Astrocyte (in vitro differentiated cells and primary cell): ENCODE data around the gene AGPS. TPM values are rescaled to one million over a fixed set of nuclear protein-coding genes. Genes with fewer than 3 reads are reported as not detected.

Experiments used
- DNase-seq: peaks from one replicate; pipeline ENCODE4 v3.0.0-alpha.2; 2010; ENCODE audit warnings: low read depth
- FAIRE-seq: peaks from 2 replicates; lab custom pipeline; 2011; peaks lifted over from hg19 to GRCh38; lab: Jason Lieb, UNC
- H2AFZ ChIP-seq: 2 replicates; pipeline ENCODE4 v1.6.0; 2012; ENCODE audit warnings: low read depth, low read length, inconsistent platforms
- H3K27ac ChIP-seq: 2 replicates; pipeline ENCODE4 v1.5.1; 2011; ENCODE audit warnings: low read depth, low read length, inconsistent platforms
- H3K27me3 ChIP-seq: 2 replicates; pipeline ENCODE4 v1.6.0; 2011; ENCODE audit warnings: low read length, inconsistent platforms; ENCODE audit not compliant: insufficient read depth
- H3K36me3 ChIP-seq: 2 replicates; pipeline ENCODE4 v1.5.1; 2011; ENCODE audit warnings: low read length, inconsistent platforms; ENCODE audit not compliant: insufficient read depth
- H3K4me1 ChIP-seq: 2 replicates; pipeline ENCODE4 v1.5.1; 2011; ENCODE audit warnings: low read length, inconsistent platforms; ENCODE audit not compliant: insufficient read depth
- H3K4me2 ChIP-seq: 2 replicates; pipeline ENCODE4 v1.6.0; 2012; ENCODE audit warnings: low read length, inconsistent platforms
- H3K4me3 ChIP-seq: 2 replicates; pipeline ENCODE4 v1.5.1; 2011; ENCODE audit warnings: low read depth, mild to moderate bottlenecking, low read length, inconsistent platforms; ENCODE audit not compliant: insufficient read depth
- H3K79me2 ChIP-seq: 2 replicates; pipeline ENCODE4 v1.6.0; 2012; ENCODE audit warnings: mild to moderate bottlenecking, low read length, inconsistent platforms; ENCODE audit not compliant: insufficient read depth
- H3K9ac ChIP-seq: 2 replicates; pipeline ENCODE4 v1.6.0; 2012; ENCODE audit warnings: mild to moderate bottlenecking, low read length, inconsistent platforms
- H3K9me3 ChIP-seq: 2 replicates; pipeline ENCODE4 v1.5.1; 2012; ENCODE audit warnings: low read depth, mild to moderate bottlenecking, low read length, inconsistent platforms; ENCODE audit not compliant: insufficient read depth
- H4K20me1 ChIP-seq: 2 replicates; pipeline ENCODE4 v1.6.0; 2012; ENCODE audit warnings: low read length, inconsistent platforms; ENCODE audit not compliant: insufficient read depth
- H3K27ac Mint-ChIP-seq: one replicate; pipeline ENCODE4 v1.8.0; 2021; ENCODE audit warnings: mild to moderate bottlenecking, mixed read lengths; ENCODE audit not compliant: unreplicated experiment
- H3K27me3 Mint-ChIP-seq: one replicate; pipeline ENCODE4 v1.8.0; 2021; ENCODE audit warnings: low read depth, mixed read lengths; ENCODE audit not compliant: unreplicated experiment
- H3K36me3 Mint-ChIP-seq: one replicate; pipeline ENCODE4 v1.8.0; 2021; ENCODE audit warnings: low read depth, mixed read lengths; ENCODE audit not compliant: unreplicated experiment
- H3K4me1 Mint-ChIP-seq: one replicate; pipeline ENCODE4 v1.8.0; 2021; ENCODE audit warnings: low read depth, mixed read lengths; ENCODE audit not compliant: unreplicated experiment
- H3K4me3 Mint-ChIP-seq: one replicate; pipeline ENCODE4 v1.8.0; 2021; ENCODE audit warnings: mild to moderate bottlenecking, moderate library complexity, mixed read lengths; ENCODE audit not compliant: unreplicated experiment
- H3K9me3 Mint-ChIP-seq: one replicate; pipeline ENCODE4 v1.8.0; 2021; ENCODE audit warnings: mild to moderate bottlenecking, mixed read lengths; ENCODE audit not compliant: unreplicated experiment
- EZH2 ChIP-seq: IDR thresholded peaks from 2 replicates; pipeline ENCODE4 v1.6.1; 2012; ENCODE audit warnings: mild to moderate bottlenecking, low read length, inconsistent platforms; ENCODE audit not compliant: insufficient read depth
- total RNA-seq: library from RNA; stranded (reverse); gene quantifications from 2 replicates; pipeline ENCODE4 v1.2.1, GENCODE V29; 2021
- TF ChIP-seq, protein P1 (sequence below): IDR thresholded peaks from 2 replicates; pipeline ENCODE4 v1.5.1; 2011; ENCODE audit warnings: low read depth, mild to moderate bottlenecking, inconsistent platforms, low read length, moderate library complexity; ENCODE audit not compliant: insufficient read depth

AGPS gene
- total RNA-seq, 1 donor from 2014 or later: 66.2 TPM

DNA sequence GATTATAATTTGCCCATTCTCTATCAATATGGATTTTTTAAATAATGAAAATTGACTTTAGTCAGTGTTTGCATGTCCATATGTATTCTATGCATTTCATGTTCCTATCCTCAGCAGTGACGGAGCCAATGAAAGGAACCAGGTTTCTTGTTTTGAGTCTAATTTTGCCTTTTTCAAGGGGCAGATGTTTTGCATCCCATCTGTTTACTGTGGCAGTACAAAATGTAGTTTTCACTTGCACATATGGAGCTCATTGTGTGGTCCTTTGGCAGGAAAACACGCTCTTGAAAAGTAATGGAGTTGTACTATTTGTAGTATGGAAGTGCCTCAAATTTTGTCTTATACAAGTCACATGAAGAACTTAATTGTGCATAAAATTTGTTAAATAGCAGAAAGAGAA lies 127.8 kb downstream of the AGPS start:
- Histone ChIP-seq H3K79me2 (no peaks in the 10 kb centered on the region), H3K9me3 (no peaks in the 10 kb centered on the region), H3K27me3 (no peaks in the 10 kb centered on the region), H3K4me2 (no peak overlapping the region), H3K9ac (no peak overlapping the region), H3K36me3 (peaks cover 10% of the 10 kb centered on the region), H3K4me3 (no peak overlapping the region), H3K27ac (no peak overlapping the region), H3K4me1 (no peaks in the 10 kb centered on the region), H4K20me1 (no peaks in the 10 kb centered on the region), H2AFZ (no peak overlapping the region)
- no peak for TF ChIP-seq EZH2
- TF ChIP-seq, protein P1, sequence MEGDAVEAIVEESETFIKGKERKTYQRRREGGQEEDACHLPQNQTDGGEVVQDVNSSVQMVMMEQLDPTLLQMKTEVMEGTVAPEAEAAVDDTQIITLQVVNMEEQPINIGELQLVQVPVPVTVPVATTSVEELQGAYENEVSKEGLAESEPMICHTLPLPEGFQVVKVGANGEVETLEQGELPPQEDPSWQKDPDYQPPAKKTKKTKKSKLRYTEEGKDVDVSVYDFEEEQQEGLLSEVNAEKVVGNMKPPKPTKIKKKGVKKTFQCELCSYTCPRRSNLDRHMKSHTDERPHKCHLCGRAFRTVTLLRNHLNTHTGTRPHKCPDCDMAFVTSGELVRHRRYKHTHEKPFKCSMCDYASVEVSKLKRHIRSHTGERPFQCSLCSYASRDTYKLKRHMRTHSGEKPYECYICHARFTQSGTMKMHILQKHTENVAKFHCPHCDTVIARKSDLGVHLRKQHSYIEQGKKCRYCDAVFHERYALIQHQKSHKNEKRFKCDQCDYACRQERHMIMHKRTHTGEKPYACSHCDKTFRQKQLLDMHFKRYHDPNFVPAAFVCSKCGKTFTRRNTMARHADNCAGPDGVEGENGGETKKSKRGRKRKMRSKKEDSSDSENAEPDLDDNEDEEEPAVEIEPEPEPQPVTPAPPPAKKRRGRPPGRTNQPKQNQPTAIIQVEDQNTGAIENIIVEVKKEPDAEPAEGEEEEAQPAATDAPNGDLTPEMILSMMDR: no peak
- no peak for DNase-seq
- Mint-ChIP-seq H3K4me1 (peaks cover 2% of the 10 kb centered on the region), H3K4me3 (no peak overlapping the region), H3K36me3 (peaks cover 5% of the 10 kb centered on the region), H3K9me3 (no peaks in the 10 kb centered on the region), H3K27me3 (no peaks in the 10 kb centered on the region), H3K27ac (no peak overlapping the region)
- no peak for FAIRE-seq

DNA sequence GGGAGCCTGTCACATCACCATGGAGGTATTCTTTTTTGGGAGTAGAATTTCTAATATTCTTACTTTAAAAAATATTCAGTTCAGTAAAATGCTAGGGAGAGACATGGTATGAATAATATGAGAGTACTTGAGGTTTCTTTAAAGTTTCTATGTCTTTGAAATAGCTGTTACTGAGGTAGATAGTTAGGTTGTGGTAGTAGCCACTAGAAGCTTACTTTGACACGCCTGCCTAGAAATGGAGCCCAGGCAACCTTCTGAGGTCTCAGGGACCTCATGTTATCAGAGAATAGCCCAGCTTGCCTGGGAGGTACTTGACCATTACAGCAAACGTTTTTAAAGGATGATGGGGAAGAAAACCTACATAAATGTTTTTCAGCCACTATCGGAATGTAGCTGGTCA lies 131.2 kb downstream of the AGPS start:
- TF ChIP-seq EZH2: no peak
- TF ChIP-seq, protein P1: no peak
- H4K20me1 ChIP-seq: no peaks in the 10 kb centered on the region
- H3K4me3 ChIP-seq: no peak overlapping the region
- peaks cover 2% of the 10 kb centered on the region for H3K36me3 Mint-ChIP-seq
- no peak overlapping the region for H3K9ac ChIP-seq
- no peak overlapping the region for H3K4me2 ChIP-seq
- no peak for FAIRE-seq
- no peak overlapping the region for H3K4me3 Mint-ChIP-seq
- no peaks in the 10 kb centered on the region for H3K27me3 Mint-ChIP-seq
- no peaks in the 10 kb centered on the region for H3K27me3 ChIP-seq
- no peaks in the 10 kb centered on the region for H3K9me3 ChIP-seq
- H3K36me3 ChIP-seq: peaks cover 4% of the 10 kb centered on the region
- H3K79me2 ChIP-seq: no peaks in the 10 kb centered on the region
- H3K27ac Mint-ChIP-seq: no peak overlapping the region
- no peaks in the 10 kb centered on the region for H3K9me3 Mint-ChIP-seq
- no peaks in the 10 kb centered on the region for H3K4me1 ChIP-seq
- H3K4me1 Mint-ChIP-seq: peaks cover 2% of the 10 kb centered on the region
- H2AFZ ChIP-seq: no peak overlapping the region
- no peak for DNase-seq
- H3K27ac ChIP-seq: no peak overlapping the region

DNA sequence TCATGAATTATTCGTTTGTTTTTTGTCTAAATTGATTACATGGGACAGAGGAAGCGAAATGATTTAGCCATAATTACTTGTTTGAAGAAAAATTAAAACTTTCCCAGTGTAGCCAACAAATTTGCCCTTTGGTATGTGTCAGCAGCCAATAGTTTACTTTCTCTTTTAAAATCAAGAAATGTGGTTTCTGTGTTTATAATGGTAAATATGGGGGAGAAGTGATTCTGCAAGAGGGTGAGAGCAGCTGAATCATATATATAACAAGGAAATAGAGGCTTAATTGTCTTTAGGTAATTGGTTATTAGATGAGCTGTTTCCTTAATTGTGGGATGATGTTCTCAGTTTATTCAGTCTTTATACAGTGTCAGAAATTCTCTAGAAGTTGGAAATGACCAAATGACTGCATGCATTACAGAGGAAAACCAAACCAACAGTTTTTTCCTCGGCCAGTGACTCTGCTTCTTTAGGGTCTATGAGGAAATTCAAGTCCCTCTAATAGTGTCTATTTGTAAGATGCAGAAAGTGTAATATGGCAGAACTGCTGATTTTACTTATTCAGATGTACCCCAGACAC lies 132.9 kb downstream of the AGPS start:
- H3K36me3 Mint-ChIP-seq: peaks cover 2% of the 10 kb centered on the region
- H4K20me1 ChIP-seq: no peaks in the 10 kb centered on the region
- no peaks in the 10 kb centered on the region for H3K79me2 ChIP-seq
- no peak for FAIRE-seq
- peaks cover 4% of the 10 kb centered on the region for H3K36me3 ChIP-seq
- no peak for TF ChIP-seq EZH2
- TF ChIP-seq, protein P1: no peak
- H3K4me2 ChIP-seq: no peak overlapping the region
- H3K27ac ChIP-seq: no peak overlapping the region
- H3K27me3 ChIP-seq: no peaks in the 10 kb centered on the region
- no peak overlapping the region for H3K4me3 Mint-ChIP-seq
- H3K9me3 Mint-ChIP-seq: no peaks in the 10 kb centered on the region
- H3K4me3 ChIP-seq: no peak overlapping the region
- DNase-seq: no peak
- H3K4me1 ChIP-seq: no peaks in the 10 kb centered on the region
- no peaks in the 10 kb centered on the region for H3K9me3 ChIP-seq
- no peak overlapping the region for H3K27ac Mint-ChIP-seq
- H3K27me3 Mint-ChIP-seq: no peaks in the 10 kb centered on the region
- no peak overlapping the region for H2AFZ ChIP-seq
- H3K9ac ChIP-seq: no peak overlapping the region
- no peaks in the 10 kb centered on the region for H3K4me1 Mint-ChIP-seq
